GM23248 (cell line): ENCODE data around the gene LINGO4. TPM values are rescaled to one million over a fixed set of nuclear protein-coding genes. Genes with fewer than 3 reads are reported as not detected.

Experiments
- DNase-seq: peaks from one replicate; pipeline ENCODE4 v3.0.0-alpha.2; 2015
- H2AFZ ChIP-seq: fragments of 200-600 bp; sonication (generic); 2 replicates; pipeline ENCODE4 v1.6.1; 2016; ENCODE audit warnings: antibody characterized with exemption
- H3F3A ChIP-seq: fragments of 200-600 bp; sonication (generic); 2 replicates; pipeline ENCODE4 v1.6.1; 2016; ENCODE audit warnings: mild to moderate bottlenecking, antibody characterized with exemption, mixed run types; ENCODE audit not compliant: insufficient read depth
- H3K27ac ChIP-seq: fragments of 200-600 bp; sonication (generic); 2 replicates; pipeline ENCODE4 v1.5.1; 2016; ENCODE audit warnings: mild to moderate bottlenecking
- H3K27me3 ChIP-seq: fragments of 200-600 bp; sonication (generic); replicated peaks from 2 replicates; pipeline ENCODE4 v1.6.1; 2016; ENCODE audit warnings: mild to moderate bottlenecking; ENCODE audit not compliant: insufficient read depth
- H3K36me3 ChIP-seq: fragments of 200-600 bp; sonication (generic); 2 replicates; pipeline ENCODE4 v1.6.1; 2016; ENCODE audit warnings: low read depth, mild to moderate bottlenecking
- H3K4me1 ChIP-seq: fragments of 200-600 bp; sonication (generic); 2 replicates; pipeline ENCODE4 v1.6.1; 2016; ENCODE audit warnings: mild to moderate bottlenecking; ENCODE audit not compliant: insufficient read depth
- H3K4me2 ChIP-seq: fragments of 200-600 bp; sonication (generic); one replicate; pipeline ENCODE4 v1.6.1; 2016; ENCODE audit warnings: mild to moderate bottlenecking; ENCODE audit not compliant: unreplicated experiment
- H3K4me3 ChIP-seq: fragments of 200-600 bp; sonication (generic); 2 replicates; pipeline ENCODE4 v1.5.1; 2016; ENCODE audit warnings: mild to moderate bottlenecking
- H3K79me2 ChIP-seq: fragments of 200-600 bp; sonication (generic); 2 replicates; pipeline ENCODE4 v1.6.1; 2016; ENCODE audit warnings: mild to moderate bottlenecking; ENCODE audit not compliant: insufficient read depth
- H3K9ac ChIP-seq: fragments of 200-600 bp; sonication (generic); 2 replicates; pipeline ENCODE4 v1.6.1; 2016; ENCODE audit warnings: mild to moderate bottlenecking
- H3K9me2 ChIP-seq: fragments of 200-600 bp; sonication (generic); 2 replicates; pipeline ENCODE4 v1.6.1; 2016; ENCODE audit warnings: mixed run types, mild to moderate bottlenecking, moderate library complexity; ENCODE audit not compliant: insufficient read depth
- H3K9me3 ChIP-seq: fragments of 200-600 bp; sonication (generic); one replicate; pipeline ENCODE4 v1.6.1; 2017; ENCODE audit warnings: low read depth
- H4K20me1 ChIP-seq: fragments of 200-600 bp; sonication (generic); 2 replicates; pipeline ENCODE4 v1.6.0; 2016; ENCODE audit not compliant: insufficient read depth
- EZH2 ChIP-seq: fragments of 200-600 bp; sonication (generic); IDR thresholded peaks from 2 replicates; pipeline ENCODE4 v1.6.1; 2018; ENCODE audit warnings: antibody characterized with exemption, mild to moderate bottlenecking; ENCODE audit not compliant: insufficient read depth, poor library complexity, severe bottlenecking
- EZH2phosphoT487 ChIP-seq: fragments of 200-600 bp; sonication (generic); IDR thresholded peaks from 2 replicates; pipeline ENCODE4 v1.6.1; 2018; ENCODE audit warnings: antibody characterized with exemption, moderate library complexity, mild to moderate bottlenecking, low read depth; ENCODE audit not compliant: insufficient read depth
- WGBS, 2 experiments: methylation state at CpG; one replicate each; pipeline ENCODE4 v1.1.6; 2015 to 2017; ENCODE audit warnings: low lambda C conversion rate in 2 of 2, low coverage in 1 of 2; ENCODE audit errors: missing lambda C conversion rate in 2 of 2; 5-methylcytosine and 5-hydroxymethylcytosine counted together
- in situ Hi-C: fragments of 300-500 bp; cut with MboI; formaldehyde crosslinking; loops from 2 replicates; pipeline ENCODE4 v1.15.0; 2020
- polyA plus RNA-seq: library from polyadenylated mRNA; unstranded; fragments of >200 nt; fragmentation: Nextera tagmentation; extraction: Ambion mirVana; gene quantifications from 2 replicates; pipeline ENCODE4 v1.2.1, GENCODE V29; 2016
- total RNA-seq: library from RNA; depleted of rRNA; stranded (reverse); fragments of >200 nt; shearing (Covaris generic); gene quantifications from 2 replicates; pipeline ENCODE4 v1.2.3, GENCODE V29; 2014

LINGO4 gene
- total and polyA plus RNA-seq, 2 experiments from 2014 or later = not detected

GRCh38 chr1:151825751-151826660, 20.8 kb upstream of the LINGO4 start:
- no peak for DNase-seq
- TF ChIP-seq EZH2phosphoT487 = no peak
- TF ChIP-seq EZH2 = no peak
- Histone ChIP-seq H3K4me1 (no peaks in the 10 kb centered on the region), H3K4me2 (no peak overlapping the region), H3K36me3 (no peaks in the 10 kb centered on the region), H3K4me3 (no peak overlapping the region), H3K27ac (no peak overlapping the region), H3K27me3 (no peaks in the 10 kb centered on the region; the same call in 1 of the 2 replicates), H3K9me2 (no peaks in the 10 kb centered on the region), H3K9ac (no peak overlapping the region), H3K9me3 (no peaks in the 10 kb centered on the region), H4K20me1 (no peaks in the 10 kb centered on the region), H3F3A (no peaks in the 10 kb centered on the region), H3K79me2 (no peaks in the 10 kb centered on the region), H2AFZ (no peak overlapping the region)
- in situ Hi-C loops = no loop called here
- WGBS, 2 experiments = 49 to 51% methylated on average over 19 to 21 of the region's 21 CpGs

- Histone ChIP-seq H3K9me2 (no peaks in the 10 kb centered on the region), H3K4me2 (no peak overlapping the region), H3K9ac (no peak overlapping the region), H3K4me3 (no peak overlapping the region), H3K79me2 (no peaks in the 10 kb centered on the region), H3K9me3 (no peaks in the 10 kb centered on the region), H3F3A (no peaks in the 10 kb centered on the region), H3K36me3 (no peaks in the 10 kb centered on the region), H3K27me3 (no peaks in the 10 kb centered on the region; the same call in 1 of the 2 replicates), H4K20me1 (no peaks in the 10 kb centered on the region), H3K4me1 (no peaks in the 10 kb centered on the region), H3K27ac (no peak overlapping the region), H2AFZ (no peak overlapping the region)
- in situ Hi-C loops = no loop called here
- 62% methylated on average over 9 of the region's 9 CpGs for WGBS, 2 experiments
- no peak for TF ChIP-seq EZH2phosphoT487
- no peak for TF ChIP-seq EZH2
- DNase-seq = no peak
These were observed 20.0 kb upstream of the LINGO4 start for GRCh38 chr1:151825204-151825603.

GRCh38 chr1:151823175-151823574, 18.0 kb upstream of the LINGO4 start:
- H3K4me2 ChIP-seq = no peak overlapping the region
- H3K79me2 ChIP-seq = no peaks in the 10 kb centered on the region
- DNase-seq = no peak
- no peaks in the 10 kb centered on the region for H3K36me3 ChIP-seq
- WGBS, 2 experiments = 59 to 68% methylated on average over 8 of the region's 8 CpGs
- H3K27me3 ChIP-seq = no peaks in the 10 kb centered on the region; the same call in 1 of the 2 replicates
- no peak overlapping the region for H3K4me3 ChIP-seq
- no peaks in the 10 kb centered on the region for H3K9me2 ChIP-seq
- no peaks in the 10 kb centered on the region for H3F3A ChIP-seq
- no peak overlapping the region for H3K9ac ChIP-seq
- TF ChIP-seq EZH2phosphoT487 = no peak
- no peak for TF ChIP-seq EZH2
- no peaks in the 10 kb centered on the region for H3K4me1 ChIP-seq
- no peak overlapping the region for H3K27ac ChIP-seq
- in situ Hi-C loops = no loop called here
- no peaks in the 10 kb centered on the region for H3K9me3 ChIP-seq
- no peaks in the 10 kb centered on the region for H4K20me1 ChIP-seq
- H2AFZ ChIP-seq = no peak overlapping the region

- Histone ChIP-seq H3K27me3 (peaks cover 6% of the 10 kb centered on the region; the same call in 1 of the 2 replicates), H3K4me3 (no peak overlapping the region), H3K27ac (no peak overlapping the region), H3K9me2 (no peaks in the 10 kb centered on the region), H3K4me1 (no peaks in the 10 kb centered on the region), H2AFZ (no peak overlapping the region), H3K9me3 (no peaks in the 10 kb centered on the region), H3F3A (no peaks in the 10 kb centered on the region), H3K36me3 (no peaks in the 10 kb centered on the region), H4K20me1 (no peaks in the 10 kb centered on the region), H3K9ac (no peak overlapping the region), H3K4me2 (no peak overlapping the region), H3K79me2 (no peaks in the 10 kb centered on the region)
- WGBS, 2 experiments = 51 to 55% methylated on average over 7 of the region's 7 CpGs
- TF ChIP-seq EZH2 (no peak), EZH2phosphoT487 (no peak)
- DNase-seq = no peak
- in situ Hi-C loops = no loop called here
These were observed 17.2 kb upstream of the LINGO4 start for GRCh38 chr1:151822404-151822803.

- Histone ChIP-seq H3K27me3 (peaks cover 6% of the 10 kb centered on the region; the same call in 1 of the 2 replicates), H3K4me3 (no peak overlapping the region), H3K9me2 (no peaks in the 10 kb centered on the region), H3K27ac (no peak overlapping the region), H3K79me2 (no peaks in the 10 kb centered on the region), H3K9me3 (no peaks in the 10 kb centered on the region), H2AFZ (no peak overlapping the region), H3K9ac (no peak overlapping the region), H3K4me2 (no peak overlapping the region), H3K36me3 (no peaks in the 10 kb centered on the region), H4K20me1 (no peaks in the 10 kb centered on the region), H3F3A (no peaks in the 10 kb centered on the region), H3K4me1 (no peaks in the 10 kb centered on the region)
- DNase-seq = no peak
- no peak for TF ChIP-seq EZH2
- no peak for TF ChIP-seq EZH2phosphoT487
- in situ Hi-C loops = no loop called here
- WGBS, 2 experiments = 9 to 10% methylated on average over 2 of the region's 2 CpGs
These were observed 15.7 kb upstream of the LINGO4 start for GRCh38 chr1:151820940-151821339.
